IMR-90 (cell line): ENCODE data around the gene NFYC. TPM values are rescaled to one million over a fixed set of nuclear protein-coding genes. Genes with fewer than 3 reads are reported as not detected.

Experiments used
- USF2 ChIP-seq: fragments of 150-350 bp; IDR thresholded peaks from 2 replicates; pipeline ENCODE4 v1.6.1; 2017; ENCODE audit warnings: mild to moderate bottlenecking, antibody characterized with exemption, low read length, low read depth
- polyA plus RNA-seq, 3 experiments: library from polyadenylated mRNA; depleted of rRNA; stranded (reverse); fragments of >200 nt; gene quantifications; 2 replicates each; pipeline ENCODE4 v1.2.3, GENCODE V29; 2012; ENCODE audit warnings: low replicate concordance in 1 of 3
- total RNA-seq: library from RNA; depleted of rRNA; stranded (reverse); fragments of >200 nt; gene quantifications from 2 replicates; pipeline ENCODE4 v1.2.3, GENCODE V29; 2012

The NFYC gene
- total and polyA plus RNA-seq, 2 of the 4 experiments (the other 2 are of a cell fraction), result 45.2 to 62.2 TPM

- no peak for TF ChIP-seq USF2
Measured at GRCh38 chr1:40710581-40711315, 19.2 kb downstream of the NFYC start (continued).
